ENCODE data around the gene VPS39. TPM values are rescaled to one million over a fixed set of nuclear protein-coding genes. Genes with fewer than 3 reads are reported as not detected.

Gene VPS39
- total and polyA plus RNA-seq, 2 of the 8 experiments (the other 6 are each of a cell fraction or from before 2014, with no cell fraction given), result 34.4 to 36.6 TPM

- TF ChIP-seq CHD7 (IDR thresholded peaks at IDR 0.05; ENCODE audit: insufficient replicate concordance, low read length) (no peak), ZNF274 (IDR thresholded peaks at IDR 0.05; ENCODE audit: borderline replicate concordance, extremely low read depth, low read length) (no peak), SP2 (IDR thresholded peaks at IDR 0.05; ENCODE audit: low read length) (no peak), BRCA1 (IDR thresholded peaks at IDR 0.05; ENCODE audit: low read depth, low read length) (no peak), RNF2 (IDR thresholded peaks at IDR 0.05; ENCODE audit: borderline replicate concordance, low read depth, low read length, missing control alignments, poor library complexity, severe bottlenecking) (no peak), SUZ12 (IDR thresholded peaks at IDR 0.05; ENCODE audit: low read length) (no peak), CBX8 (IDR thresholded peaks at IDR 0.05; ENCODE audit: borderline replicate concordance, low read depth, low read length) (no peak), ATF3 (IDR thresholded peaks at IDR 0.05; ENCODE audit: insufficient read depth, low read depth, low read length) (no peak), CHD2 (IDR thresholded peaks at IDR 0.05; ENCODE audit: low read length) (no peak)
Measured at GRCh38 chr15:42143866-42144625, 64.1 kb downstream of the VPS39 start (continued).
